Neutrophil (primary cell): ENCODE measurements around the gene AGPS.

ENCODE experiments used
- H3K27ac ChIP-seq: fragments of 200-600 bp; sonication (generic); 2 replicates; pipeline ENCODE4 v1.5.1; 2016; ENCODE audit warnings: mild to moderate bottlenecking, moderate library complexity
- H3K27me3 ChIP-seq: fragments of 200-600 bp; sonication (generic); 2 replicates; pipeline ENCODE4 v1.6.0; 2016; ENCODE audit warnings: mild to moderate bottlenecking
- H3K36me3 ChIP-seq: fragments of 200-600 bp; sonication (generic); 2 replicates; pipeline ENCODE4 v1.5.1; 2017
- H3K4me1 ChIP-seq, 2 experiments: fragments of 200-600 bp in 1 of 2; sonication (generic) in 1 of 2; 1 replicate in 1 of 2; 2 replicates in 1 of 2; pipeline versions ENCODE4 v1.5.1 to v1.6.1; 2013 to 2016; ENCODE audit warnings: low read depth in 1 of 2, low read length in 1 of 2, mild to moderate bottlenecking in 1 of 2, moderate library complexity in 1 of 2; ENCODE audit not compliant: control insufficient read depth in 1 of 2, insufficient read depth in 1 of 2
- H3K4me3 ChIP-seq, 2 experiments: fragments of 200-600 bp in 1 of 2; sonication (generic) in 1 of 2; 1 replicate in 1 of 2; 2 replicates in 1 of 2; pipeline ENCODE4 v1.5.1; 2013 to 2016; ENCODE audit warnings: low read depth in 1 of 2, low read length in 1 of 2, mild to moderate bottlenecking in 1 of 2, moderate library complexity in 1 of 2
- H3K9me3 ChIP-seq: fragments of 200-600 bp; sonication (generic); 2 replicates; pipeline ENCODE4 v1.5.1; 2016
- TF ChIP-seq, protein P1 (sequence below): fragments of 200-600 bp; sonication (generic); IDR thresholded peaks from 2 replicates; pipeline ENCODE4 v1.5.1; 2016; ENCODE audit warnings: antibody characterized with exemption

The AGPS gene

DNA sequence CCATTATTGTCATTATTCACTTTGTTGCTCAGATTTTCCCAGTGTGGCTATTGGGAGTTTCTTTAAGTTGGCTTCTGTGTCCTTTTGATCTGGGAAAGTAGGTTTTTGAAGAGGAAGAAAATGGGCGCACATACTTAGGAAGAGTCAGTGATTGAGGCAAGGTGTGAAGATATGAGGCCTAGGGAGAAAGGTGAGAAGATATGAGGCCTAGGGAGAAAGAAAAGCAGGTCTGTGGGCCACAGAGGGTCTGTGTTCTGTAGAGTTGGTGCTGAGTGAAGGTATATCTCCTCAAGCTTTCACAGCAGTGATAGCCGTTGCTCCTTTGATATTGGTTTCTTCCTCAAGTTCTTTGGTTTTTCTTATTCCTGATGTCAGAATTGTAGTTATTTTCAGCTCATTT lies 126.2 kb downstream of the AGPS start:
- Histone ChIP-seq H3K27ac (no peak overlapping the region), H3K36me3 (peaks cover 76% of the 10 kb centered on the region), H3K27me3 (no peaks in the 10 kb centered on the region), H3K4me1 (no peaks in the 10 kb centered on the region), H3K9me3 (no peaks in the 10 kb centered on the region), H3K4me3 (no peak overlapping the region)
- TF ChIP-seq, protein P1, sequence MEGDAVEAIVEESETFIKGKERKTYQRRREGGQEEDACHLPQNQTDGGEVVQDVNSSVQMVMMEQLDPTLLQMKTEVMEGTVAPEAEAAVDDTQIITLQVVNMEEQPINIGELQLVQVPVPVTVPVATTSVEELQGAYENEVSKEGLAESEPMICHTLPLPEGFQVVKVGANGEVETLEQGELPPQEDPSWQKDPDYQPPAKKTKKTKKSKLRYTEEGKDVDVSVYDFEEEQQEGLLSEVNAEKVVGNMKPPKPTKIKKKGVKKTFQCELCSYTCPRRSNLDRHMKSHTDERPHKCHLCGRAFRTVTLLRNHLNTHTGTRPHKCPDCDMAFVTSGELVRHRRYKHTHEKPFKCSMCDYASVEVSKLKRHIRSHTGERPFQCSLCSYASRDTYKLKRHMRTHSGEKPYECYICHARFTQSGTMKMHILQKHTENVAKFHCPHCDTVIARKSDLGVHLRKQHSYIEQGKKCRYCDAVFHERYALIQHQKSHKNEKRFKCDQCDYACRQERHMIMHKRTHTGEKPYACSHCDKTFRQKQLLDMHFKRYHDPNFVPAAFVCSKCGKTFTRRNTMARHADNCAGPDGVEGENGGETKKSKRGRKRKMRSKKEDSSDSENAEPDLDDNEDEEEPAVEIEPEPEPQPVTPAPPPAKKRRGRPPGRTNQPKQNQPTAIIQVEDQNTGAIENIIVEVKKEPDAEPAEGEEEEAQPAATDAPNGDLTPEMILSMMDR = no peak

DNA sequence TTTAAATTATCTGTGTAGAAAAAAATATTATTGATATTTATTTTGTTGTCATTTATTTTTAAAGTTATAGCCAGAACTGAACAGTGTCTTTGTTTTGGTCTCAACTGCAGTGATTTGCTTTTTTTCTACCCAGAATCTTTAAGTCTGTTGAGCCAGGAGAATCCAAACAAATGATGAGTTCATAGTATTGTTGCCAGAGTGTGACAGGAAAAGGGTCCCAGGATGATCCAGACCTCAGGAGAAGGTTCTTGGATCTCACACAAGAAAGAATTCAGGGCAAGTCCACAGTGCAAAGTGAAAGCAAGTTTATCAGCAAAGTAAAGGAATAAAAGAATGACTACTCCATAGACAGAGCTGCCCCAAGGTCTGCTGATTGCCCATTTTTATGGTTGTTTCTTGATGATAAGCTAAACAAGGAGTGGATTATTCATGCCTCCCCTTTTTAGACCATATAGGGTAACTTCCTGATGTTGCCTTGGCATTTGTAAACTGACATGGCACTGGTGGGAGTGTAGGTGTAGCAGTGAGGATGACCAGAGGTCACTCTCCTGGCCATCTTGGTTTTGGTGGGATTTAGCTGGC lies 127.1 kb downstream of the AGPS start:
- H3K9me3 ChIP-seq = no peaks in the 10 kb centered on the region
- no peaks in the 10 kb centered on the region for H3K4me1 ChIP-seq
- H3K4me3 ChIP-seq = no peak overlapping the region
- peaks cover 77% of the 10 kb centered on the region for H3K36me3 ChIP-seq
- TF ChIP-seq, protein P1 = no peak
- no peak overlapping the region for H3K27ac ChIP-seq
- H3K27me3 ChIP-seq = no peaks in the 10 kb centered on the region

DNA sequence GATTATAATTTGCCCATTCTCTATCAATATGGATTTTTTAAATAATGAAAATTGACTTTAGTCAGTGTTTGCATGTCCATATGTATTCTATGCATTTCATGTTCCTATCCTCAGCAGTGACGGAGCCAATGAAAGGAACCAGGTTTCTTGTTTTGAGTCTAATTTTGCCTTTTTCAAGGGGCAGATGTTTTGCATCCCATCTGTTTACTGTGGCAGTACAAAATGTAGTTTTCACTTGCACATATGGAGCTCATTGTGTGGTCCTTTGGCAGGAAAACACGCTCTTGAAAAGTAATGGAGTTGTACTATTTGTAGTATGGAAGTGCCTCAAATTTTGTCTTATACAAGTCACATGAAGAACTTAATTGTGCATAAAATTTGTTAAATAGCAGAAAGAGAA lies 127.8 kb downstream of the AGPS start:
- Histone ChIP-seq H3K9me3 (no peaks in the 10 kb centered on the region), H3K4me1 (no peaks in the 10 kb centered on the region), H3K27ac (no peak overlapping the region), H3K27me3 (no peaks in the 10 kb centered on the region), H3K4me3 (no peak overlapping the region), H3K36me3 (peaks cover 74% of the 10 kb centered on the region)
- TF ChIP-seq, protein P1 = no peak

DNA sequence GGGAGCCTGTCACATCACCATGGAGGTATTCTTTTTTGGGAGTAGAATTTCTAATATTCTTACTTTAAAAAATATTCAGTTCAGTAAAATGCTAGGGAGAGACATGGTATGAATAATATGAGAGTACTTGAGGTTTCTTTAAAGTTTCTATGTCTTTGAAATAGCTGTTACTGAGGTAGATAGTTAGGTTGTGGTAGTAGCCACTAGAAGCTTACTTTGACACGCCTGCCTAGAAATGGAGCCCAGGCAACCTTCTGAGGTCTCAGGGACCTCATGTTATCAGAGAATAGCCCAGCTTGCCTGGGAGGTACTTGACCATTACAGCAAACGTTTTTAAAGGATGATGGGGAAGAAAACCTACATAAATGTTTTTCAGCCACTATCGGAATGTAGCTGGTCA lies 131.2 kb downstream of the AGPS start:
- TF ChIP-seq, protein P1 = no peak
- no peaks in the 10 kb centered on the region for H3K9me3 ChIP-seq
- peaks cover 67% of the 10 kb centered on the region for H3K36me3 ChIP-seq
- H3K4me1 ChIP-seq = no peaks in the 10 kb centered on the region
- H3K27ac ChIP-seq = no peak overlapping the region
- H3K4me3 ChIP-seq = no peak overlapping the region
- H3K27me3 ChIP-seq = no peaks in the 10 kb centered on the region

DNA sequence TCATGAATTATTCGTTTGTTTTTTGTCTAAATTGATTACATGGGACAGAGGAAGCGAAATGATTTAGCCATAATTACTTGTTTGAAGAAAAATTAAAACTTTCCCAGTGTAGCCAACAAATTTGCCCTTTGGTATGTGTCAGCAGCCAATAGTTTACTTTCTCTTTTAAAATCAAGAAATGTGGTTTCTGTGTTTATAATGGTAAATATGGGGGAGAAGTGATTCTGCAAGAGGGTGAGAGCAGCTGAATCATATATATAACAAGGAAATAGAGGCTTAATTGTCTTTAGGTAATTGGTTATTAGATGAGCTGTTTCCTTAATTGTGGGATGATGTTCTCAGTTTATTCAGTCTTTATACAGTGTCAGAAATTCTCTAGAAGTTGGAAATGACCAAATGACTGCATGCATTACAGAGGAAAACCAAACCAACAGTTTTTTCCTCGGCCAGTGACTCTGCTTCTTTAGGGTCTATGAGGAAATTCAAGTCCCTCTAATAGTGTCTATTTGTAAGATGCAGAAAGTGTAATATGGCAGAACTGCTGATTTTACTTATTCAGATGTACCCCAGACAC lies 132.9 kb downstream of the AGPS start:
- Histone ChIP-seq H3K9me3 (no peaks in the 10 kb centered on the region), H3K27me3 (no peaks in the 10 kb centered on the region), H3K4me1 (no peaks in the 10 kb centered on the region), H3K27ac (no peak overlapping the region), H3K36me3 (peaks cover 58% of the 10 kb centered on the region), H3K4me3 (no peak overlapping the region)
- TF ChIP-seq, protein P1 = no peak
